GM19468 (cell line): ENCODE results near the gene FUBP3.

ENCODE experiments used
- ATAC-seq: cut with Tn5 transposase; IDR thresholded peaks from one replicate; pipeline ENCODE4 v1.9.1; 2021; ENCODE audit warnings: mild to moderate bottlenecking, moderate library complexity, moderate number of reproducible peaks; ENCODE audit not compliant: unreplicated experiment; ENCODE audit errors: extremely low read depth

The FUBP3 gene

DNA sequence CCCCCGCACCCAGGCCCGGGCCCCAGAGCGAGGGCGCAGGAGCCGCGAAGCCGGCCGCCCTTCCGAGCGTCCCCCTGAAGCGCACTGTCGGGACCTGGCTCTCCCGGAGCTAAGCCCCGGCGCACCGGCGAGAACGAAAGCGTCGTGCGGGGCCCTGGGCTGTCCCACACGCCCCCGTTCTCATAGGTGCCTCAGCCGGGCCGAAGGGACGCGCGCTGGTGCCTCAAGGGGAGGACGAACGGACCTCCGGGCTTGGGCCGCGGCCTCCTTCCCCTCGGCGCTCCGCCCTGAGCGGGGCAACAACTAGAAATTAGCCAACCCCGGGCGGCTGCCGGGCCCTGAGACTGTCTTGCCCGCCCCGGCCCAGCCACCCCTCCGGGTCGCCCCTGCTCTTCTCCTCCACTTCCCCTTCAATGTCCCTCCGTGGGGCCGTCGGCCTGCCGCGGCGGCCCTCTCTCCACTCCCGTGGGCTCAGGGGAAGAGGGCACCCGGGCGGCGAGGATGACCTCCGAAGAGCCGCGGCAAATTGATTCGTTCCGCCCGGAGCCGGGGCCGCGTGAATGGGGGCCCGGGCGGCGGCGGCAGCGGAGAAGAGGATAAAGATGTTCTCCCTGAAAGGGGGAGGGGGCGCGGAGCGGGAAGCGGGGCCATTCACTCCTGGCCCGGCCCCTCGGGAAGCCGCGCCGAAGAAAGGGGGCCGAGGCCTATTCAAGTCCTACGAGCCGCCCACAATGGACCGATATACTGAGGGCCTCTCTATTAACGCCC, 81.5 kb downstream of the FUBP3 start:
- ATAC-seq, result no peak

DNA sequence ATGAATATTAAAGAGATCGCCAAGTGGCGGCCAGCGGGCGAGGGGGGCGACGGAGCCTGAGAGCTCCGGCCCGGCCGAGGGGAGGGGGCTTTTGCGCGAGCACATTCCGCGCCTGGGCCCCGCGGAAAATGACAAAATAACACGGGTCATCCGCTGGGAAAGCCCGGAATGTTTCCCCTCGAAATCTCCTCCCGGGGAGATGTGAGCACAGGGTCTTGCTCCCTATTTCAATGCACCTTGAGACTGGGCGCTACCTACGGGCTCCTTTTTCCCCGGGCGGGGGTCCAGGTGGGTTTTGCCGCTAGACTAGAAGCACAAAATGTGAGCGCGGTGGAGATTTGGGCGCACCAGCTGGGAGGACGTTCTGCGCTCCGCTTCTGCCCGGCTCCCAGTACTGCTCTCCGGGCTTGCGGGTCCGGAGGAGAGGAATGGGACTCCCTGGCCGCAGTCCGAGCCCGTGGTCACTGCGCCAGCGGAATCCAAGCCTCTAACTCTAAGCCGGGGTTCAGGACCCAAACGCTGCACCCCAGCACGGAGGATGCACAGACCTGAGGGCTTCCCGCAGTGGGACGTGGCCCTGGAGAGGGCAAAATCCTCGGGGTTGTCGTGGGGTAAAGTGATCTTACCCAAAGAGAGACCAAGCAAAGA, 82.2 kb downstream of the FUBP3 start:
- ATAC-seq, result no peak

DNA sequence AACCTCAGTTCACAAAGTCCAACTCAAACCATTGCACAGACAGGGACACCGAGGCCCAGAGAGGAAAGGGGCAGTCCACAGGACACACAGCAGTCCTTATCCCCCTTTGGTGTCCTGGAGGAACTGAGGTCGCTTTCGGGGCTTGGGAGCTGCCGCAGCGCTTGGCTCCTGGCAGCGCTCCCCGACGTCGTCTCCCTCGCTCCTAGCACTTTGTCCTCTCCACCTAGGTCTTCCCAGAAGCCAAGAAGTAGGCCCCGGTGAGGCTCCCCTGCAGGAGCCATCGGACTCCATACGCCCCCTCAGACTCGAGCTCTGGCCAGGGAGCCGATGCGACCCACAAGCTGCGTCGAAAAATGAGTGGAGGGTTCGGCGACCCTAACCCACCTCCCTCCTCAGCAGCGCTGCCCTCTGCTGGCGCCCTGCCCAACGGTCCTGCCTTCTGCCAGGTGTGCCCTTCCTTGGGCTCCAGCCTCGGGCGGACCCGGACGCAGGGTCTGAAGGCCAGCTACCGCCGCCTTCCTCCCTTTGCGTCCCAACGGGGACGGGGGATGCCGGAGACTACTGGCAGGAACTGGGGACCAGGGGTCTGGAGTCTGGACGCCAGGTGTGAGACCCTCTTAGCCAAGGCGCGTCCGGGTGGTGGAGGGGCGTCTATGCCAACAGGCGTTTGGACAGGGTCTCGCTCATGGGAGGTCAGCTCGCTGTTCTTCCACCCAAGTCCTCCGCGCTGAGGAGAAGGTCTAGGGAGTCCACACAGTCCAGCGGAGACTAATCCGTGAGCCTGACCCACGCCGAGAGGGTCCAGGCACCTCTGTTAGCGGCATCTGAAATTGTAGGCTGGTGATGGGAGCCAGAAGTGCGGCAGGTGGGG, 83.0 kb downstream of the FUBP3 start:
- ATAC-seq, result no peak

DNA sequence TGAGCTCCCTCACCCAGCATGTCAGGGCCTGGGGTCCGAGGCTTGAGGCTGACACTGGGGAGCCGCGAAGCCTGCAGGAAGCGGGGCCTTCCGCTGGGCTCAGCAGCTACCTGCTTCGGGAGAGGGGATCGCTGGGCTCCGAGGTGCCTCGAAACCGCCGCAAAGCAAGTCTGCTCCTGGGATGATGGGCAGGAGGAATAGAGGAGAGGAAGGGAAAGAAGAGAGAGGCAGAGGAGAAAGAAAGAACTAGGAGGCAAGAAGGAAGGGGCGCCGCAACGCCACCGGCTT, 83.5 kb downstream of the FUBP3 start:
- ATAC-seq, result no peak

DNA sequence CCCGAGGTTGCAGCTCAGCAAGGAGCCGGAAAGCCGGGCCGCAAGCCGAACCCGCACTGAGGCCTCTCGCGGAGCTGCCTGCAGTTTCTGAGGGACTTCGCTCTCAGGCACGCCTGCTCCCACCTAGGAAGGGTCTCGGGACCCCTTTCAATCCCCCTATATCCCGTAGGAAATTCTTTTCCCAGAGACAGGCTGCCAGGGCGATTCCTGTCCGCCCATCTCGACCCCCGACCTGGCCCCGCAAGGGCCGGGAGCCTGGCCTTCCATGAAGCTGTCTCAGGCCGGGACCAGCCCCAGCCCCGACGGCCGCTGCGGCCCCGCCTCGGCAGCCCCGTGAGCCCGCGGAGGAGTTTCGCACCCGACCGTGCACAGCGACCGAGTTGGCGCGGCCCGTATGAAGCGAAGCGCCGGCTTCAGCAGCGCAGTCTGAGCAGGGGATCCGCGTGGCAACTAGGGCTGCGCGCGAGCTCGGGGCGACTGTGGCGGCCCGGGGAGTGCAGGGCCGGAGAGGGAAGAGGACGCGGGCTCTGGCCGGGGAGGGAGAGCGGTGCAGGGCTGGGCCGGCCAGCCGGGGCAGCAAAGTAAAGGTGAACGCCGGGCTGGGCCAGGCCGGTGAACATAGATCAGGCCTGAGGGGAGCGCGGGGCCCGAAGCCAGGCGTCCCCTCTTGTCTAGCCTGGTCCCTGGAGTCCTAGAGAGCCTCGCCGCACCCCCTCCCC, 84.0 kb downstream of the FUBP3 start:
- no peak for ATAC-seq

DNA sequence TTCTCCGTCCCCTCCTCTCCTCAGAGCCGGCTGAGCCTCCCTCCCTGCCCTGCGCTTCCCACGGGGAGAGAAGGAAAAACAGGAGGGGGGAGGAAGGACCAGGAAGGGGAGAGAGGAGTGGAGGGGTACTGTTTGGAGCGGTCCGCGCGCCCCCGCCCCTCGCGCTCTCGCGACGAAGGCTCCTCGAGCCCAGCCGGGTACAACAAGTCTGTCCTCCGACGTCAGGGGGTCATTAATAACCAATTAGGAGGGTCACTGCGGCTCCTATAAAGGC, 84.5 kb downstream of the FUBP3 start:
- ATAC-seq, result no peak

DNA sequence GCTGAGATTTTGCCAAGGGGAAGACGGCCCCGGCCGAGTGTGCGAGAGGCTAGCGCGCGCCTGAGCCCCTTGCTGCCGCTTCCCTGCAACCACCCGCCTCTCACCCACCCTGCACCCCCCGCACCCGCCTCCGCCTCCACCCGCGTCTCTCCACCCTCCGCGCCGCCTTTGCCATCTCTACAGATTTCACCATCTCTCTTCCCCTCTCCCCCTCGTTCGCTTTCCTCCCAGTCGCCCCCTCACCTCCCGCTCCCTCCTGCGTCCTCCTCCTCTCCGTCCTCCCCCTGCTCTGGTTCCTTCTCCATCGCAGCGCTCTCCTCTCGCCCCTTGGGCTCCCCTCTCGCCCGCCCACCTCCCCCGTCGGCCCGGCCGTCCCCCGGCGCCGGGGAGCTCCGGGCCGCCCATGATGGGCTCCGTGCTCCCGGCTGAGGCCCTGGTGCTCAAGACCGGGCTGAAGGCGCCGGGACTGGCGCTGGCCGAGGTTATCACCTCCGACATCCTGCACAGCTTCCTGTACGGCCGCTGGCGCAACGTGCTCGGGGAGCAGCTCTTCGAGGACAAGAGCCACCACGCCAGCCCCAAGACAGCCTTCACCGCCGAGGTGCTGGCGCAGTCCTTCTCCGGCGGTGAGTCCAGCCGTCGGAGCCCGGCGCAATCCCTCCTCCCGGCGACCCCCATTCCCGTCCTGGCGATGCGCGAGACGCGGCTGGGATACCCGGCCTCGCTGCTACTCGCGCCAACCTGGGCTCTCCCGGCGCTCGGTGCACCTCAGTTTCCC, 85.1 kb downstream of the FUBP3 start, which contains the start of gene PRDM12:
Gene PRDM12 (plus strand): TSS at position 344 of the 778 bp plus-strand sequence. CDS start 60 bp downstream, at position 404.
- no peak for ATAC-seq

DNA sequence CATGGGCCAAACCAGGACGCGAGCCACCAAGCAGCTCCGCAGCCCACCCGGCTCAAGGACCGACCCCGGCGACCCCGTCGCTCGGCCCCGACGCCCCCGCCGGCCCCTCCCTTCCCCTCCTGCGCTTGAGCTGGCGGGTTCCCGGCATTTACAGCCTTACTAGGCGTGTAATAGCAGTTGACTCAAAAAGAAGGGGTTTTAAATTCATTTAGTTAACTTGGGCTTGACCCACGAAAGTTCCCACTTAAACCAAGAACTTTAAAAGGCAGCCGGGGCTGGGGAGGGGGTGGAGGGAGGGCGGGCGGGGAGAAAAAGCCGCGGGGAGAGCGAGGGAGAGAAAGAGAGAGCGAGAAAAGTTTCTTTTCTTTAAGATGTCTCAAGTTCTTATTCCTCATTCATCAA, 85.7 kb downstream of the FUBP3 start:
- ATAC-seq, result no peak

DNA sequence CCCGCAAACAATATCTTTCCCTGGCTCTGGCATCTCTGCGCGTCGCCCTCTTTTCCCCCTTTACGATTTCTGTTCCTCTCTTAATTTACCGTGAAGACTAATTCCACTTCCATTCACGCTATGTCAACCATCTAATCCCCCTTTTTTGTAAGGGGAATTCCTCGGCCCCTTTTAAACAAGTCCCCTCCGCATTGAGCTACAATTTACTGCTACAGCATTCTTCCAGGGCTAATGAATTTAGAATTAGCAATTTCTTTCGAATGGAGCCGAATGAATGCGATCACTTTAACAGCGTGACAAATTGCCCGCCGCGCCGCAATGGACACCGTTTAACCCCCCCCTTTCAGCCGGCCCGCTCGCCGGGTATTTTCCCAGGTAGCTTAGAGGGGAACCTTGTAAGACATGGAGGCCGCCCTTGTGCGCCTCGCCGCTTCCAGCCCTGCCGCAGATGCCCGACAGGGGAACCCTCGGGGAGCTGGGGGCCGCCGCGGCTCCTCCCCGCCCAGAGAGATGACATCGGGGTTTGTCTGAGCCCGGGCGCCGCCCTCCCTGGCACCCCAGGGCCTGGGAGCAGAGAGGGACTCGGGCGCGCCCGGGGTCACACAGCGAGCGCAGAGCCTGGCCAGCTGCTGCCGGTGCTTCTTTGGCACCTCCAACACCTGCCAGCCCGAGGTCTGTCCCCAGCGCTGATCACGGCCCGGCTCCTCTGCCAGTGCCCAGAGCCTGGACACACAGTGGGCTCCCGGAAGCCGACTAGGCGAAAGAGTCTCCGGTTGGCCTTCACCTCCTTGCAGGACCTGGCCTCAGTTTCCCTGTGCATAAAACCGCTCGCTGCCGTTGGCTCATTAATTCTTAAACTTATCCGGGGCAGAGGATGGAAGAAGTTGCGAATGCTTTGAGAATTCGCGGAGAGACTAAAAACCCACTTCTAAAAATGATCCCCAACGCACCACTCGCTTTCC, 86.3 kb downstream of the FUBP3 start:
- no peak for ATAC-seq

DNA sequence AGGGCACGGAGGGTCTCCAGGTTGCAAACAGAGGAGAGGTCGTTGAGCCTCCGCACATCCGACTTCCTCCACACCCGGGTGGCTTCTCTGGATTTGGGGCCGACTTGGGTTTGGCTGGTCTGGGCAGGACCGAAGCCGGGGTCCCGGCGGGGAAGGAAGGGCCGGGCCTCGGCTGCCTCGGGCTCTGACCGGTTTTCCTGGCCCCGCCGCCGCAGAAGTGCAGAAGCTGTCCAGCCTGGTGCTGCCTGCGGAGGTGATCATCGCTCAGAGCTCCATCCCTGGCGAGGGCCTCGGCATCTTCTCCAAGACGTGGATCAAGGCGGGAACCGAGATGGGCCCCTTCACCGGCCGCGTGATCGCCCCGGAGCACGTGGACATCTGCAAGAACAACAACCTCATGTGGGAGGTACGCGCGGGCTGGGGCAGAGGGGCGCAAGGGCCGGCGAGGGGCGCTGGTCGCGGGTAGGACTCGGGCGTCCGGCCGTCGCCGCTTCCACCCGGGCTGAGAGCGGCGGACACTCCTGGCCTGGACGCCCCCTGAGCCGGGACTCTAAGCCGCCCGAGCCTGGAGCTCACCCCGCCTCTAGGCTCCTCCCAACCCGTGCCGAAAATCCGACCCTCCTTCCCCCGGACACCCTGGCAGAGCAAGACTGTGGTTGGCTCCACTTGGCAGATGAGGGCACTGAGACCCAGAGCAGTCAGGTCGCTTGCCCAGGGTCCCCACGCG, 87.2 kb downstream of the FUBP3 start:
- ATAC-seq, result no peak

DNA sequence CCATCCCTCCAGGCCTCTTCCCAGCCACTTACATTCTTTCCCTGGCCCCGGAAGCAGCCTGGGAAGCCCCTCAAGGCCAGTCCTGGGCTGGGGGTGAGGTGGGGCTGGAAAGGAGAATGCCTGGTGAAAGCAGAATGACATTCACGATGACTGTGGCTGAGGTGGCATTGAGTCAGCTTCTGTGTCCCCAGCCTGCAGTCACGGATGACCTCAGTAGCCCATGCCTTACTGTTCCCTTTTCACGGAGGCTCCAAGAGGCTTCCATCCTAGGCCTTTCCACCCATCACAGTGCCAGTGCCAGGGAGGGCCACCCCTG, 87.7 kb downstream of the FUBP3 start:
- no peak for ATAC-seq

DNA sequence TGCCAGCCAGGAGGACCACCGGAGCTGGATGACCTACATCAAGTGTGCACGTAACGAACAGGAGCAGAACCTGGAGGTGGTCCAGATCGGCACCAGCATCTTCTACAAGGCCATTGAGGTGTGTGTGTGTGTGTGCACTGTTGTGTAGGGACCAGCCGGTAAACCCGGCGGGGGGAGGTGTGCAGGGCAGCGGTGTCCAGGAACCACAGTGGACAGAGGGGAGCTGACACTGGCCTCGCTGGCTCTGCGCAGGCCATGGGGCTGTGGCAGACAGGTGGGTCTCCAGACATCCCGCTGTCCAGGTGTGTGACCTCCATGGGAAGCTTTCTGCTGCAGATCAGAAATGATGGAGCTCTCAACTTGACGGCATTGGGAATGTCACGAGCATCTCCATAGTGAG, 88.8 kb downstream of the FUBP3 start:
- no peak for ATAC-seq

DNA sequence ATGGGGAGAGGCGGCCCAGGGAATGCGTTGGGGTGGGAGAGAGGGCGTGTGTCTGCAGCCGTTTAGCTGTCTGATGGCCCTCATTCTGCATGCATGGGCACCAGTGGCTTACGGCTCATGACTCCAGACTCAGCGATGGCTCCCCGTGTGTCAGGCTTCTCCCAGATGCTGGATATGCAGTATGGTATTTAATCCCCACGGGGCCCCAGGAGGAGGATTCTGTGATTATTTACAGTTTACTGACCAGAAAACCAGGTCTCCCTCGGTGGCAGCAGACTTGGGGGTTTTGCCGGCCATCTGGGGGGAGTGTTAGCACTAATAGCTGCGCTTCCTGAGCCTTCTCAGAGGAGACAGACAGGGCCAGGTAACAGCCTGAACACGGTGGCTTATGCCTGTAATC, 89.3 kb downstream of the FUBP3 start:
- ATAC-seq, result no peak

DNA sequence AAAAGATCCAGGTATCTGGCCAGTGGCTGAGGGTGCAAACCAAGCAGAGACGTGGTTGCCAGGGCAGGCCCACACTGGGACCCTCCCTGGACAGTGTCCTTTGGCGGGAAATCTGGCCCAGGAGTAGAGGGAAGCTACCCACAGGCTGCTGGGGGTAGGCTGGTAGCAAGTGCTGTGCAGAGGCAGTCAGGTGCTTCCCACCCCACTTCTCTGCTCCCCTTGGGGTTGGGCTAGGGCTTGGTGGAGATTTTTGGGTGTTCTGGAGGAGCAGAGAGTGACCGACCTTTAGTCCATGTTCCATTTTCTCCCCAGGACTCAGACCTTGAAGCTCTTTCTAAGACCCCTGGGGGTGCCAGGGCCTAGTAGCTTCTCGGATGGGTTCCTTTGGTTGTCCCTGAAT, 90.6 kb downstream of the FUBP3 start:
- no peak for ATAC-seq

DNA sequence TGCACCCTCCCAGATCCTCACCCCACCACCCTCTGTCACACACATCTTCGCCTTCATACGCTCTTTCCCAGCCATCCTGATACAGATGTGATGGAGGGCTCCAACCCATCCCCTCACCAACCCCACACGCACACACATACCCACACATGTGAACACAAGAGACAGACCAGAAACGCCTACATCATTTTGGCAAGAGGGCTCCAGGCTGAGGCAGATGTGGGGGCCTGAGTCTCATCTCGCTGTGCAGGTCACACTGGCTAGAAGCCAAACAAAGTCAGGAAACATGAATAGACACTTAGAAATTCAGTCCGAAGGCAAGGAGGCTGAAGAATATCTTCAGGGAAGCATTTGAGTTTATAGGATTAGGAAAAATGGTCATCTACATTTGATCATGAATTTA, 91.3 kb downstream of the FUBP3 start:
- no peak for ATAC-seq

DNA sequence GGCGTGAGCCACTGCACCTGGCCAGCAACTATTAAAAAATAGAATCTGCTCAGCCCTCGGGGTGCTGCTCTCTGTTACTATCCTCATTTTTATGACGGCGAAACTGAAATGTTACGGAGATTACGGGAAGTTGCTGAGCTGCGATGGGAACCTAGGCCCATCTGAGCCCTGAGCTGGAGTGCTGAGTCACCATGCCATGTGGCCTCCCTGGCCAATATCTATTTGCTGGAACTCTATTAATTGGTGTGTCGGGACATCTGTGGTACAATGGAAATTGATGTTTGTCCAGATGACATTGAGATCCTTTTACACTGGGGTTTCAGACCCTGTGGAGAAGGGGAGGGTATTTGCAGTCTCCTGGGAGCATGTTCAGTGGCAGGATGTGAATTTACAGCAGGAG, 93.1 kb downstream of the FUBP3 start:
- no peak for ATAC-seq

DNA sequence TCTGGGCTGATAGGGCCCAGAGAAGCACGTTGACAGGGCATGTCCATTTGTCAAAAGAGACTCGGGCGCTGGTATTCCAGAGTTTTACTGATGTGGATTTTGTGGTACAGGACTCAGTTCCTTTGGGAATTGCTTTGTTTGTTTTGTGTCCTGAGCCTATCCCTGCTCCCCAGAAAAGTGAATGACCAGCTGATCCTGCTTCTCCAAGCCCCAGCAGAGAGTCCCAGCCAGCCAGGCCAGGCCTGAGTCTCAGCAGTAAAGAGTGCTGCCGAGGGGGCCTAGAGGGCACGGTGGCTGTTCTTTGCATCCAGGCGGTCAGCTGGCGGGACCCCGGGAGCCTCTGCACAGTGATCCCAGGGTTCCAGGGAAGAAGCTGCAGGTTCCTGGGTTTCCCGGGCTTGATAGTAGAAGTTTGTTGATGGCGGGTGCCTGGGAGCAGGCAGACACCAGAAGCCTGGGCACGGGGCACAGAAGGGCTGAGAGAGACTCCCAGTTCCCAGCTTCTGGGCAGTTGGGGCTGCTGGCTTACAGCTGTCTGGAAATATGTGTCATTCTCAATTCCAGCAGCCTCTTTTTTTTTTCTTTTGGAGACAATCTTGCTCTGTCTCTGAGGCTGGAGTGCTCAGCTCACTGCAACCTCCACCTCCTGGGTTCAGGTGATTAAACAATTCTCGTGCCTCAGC, 93.7 kb downstream of the FUBP3 start:
- no peak for ATAC-seq

DNA sequence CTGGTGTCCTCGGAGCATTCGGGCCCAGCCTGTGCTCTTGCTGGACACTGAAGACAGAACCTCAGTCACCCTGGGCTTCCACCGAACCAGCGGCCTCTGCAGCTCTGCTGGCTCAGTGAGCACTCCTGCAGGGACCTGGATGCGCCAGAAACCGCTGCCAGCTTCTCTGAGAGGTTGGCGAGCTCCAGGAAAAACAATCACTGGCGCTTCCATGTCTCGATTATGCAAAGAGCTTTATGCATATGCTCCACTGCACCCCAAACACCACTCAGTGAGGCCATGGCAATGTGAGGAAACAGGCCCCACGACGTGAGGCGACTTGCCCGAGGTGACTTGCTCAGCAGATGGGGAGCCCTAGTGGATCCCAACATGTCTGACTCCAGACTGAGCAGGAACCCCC, 96.0 kb downstream of the FUBP3 start:
- no peak for ATAC-seq
